Measurements from ENCODE around the gene SLC2A6. TPM values are rescaled to one million over a fixed set of nuclear protein-coding genes. Genes with fewer than 3 reads are reported as not detected.

SLC2A6 gene
- polyA plus RNA-seq, 6 donors from 2014 or later, result 25.6 to 49.3 (median 31.0) TPM

Other genes with a start within 250 kb of the SLC2A6 start
- under 1 TPM in 2 of 6 donors, not detected in 4; 0.93 to 0.94 TPM for gene ABO, start 203.9 kb downstream of the SLC2A6 start, polyA plus RNA-seq (ENCODE audit: low read depth in 6 of 6)
- gene SURF6, start 142.9 kb downstream of the SLC2A6 start, polyA plus RNA-seq (ENCODE audit: low read depth in 6 of 6), result 10 to 100 TPM in 1 of 6 donors, 1 to 10 TPM in 4, under 1 TPM in 1; 0.09 to 13.0 (median 6.8) TPM
- 10 to 100 TPM; 14.9 to 36.8 (median 20.2) TPM for gene MED22, start 131.0 kb downstream of the SLC2A6 start, polyA plus RNA-seq (ENCODE audit: low read depth in 6 of 6)
- gene RPL7A, start 130.9 kb downstream of the SLC2A6 start, polyA plus RNA-seq (ENCODE audit: low read depth in 6 of 6), result 1,000 to 10,000 TPM in 5 of 6 donors, 100 to 1,000 TPM in 1; 715 to 1,392 (median 1,075) TPM
- gene SURF1, start 122.6 kb downstream of the SLC2A6 start, polyA plus RNA-seq (ENCODE audit: low read depth in 6 of 6), result 100 to 1,000 TPM in 1 of 6 donors, 10 to 100 TPM in 5; 77.6 to 142 (median 94.1) TPM
- 10 to 100 TPM; 21.6 to 40.5 (median 28.1) TPM for gene SURF2, start 122.5 kb downstream of the SLC2A6 start, polyA plus RNA-seq (ENCODE audit: low read depth in 6 of 6)
- 10 to 100 TPM; 76.2 to 99.5 (median 82.9) TPM for gene SURF4, start 103.0 kb downstream of the SLC2A6 start, polyA plus RNA-seq (ENCODE audit: low read depth in 6 of 6)
- under 1 TPM in 2 of 6 donors, not detected in 4; 0.18 to 0.61 TPM for gene STKLD1, start 102.7 kb downstream of the SLC2A6 start, polyA plus RNA-seq (ENCODE audit: low read depth in 6 of 6)
- gene REXO4, start 61.1 kb downstream of the SLC2A6 start, polyA plus RNA-seq (ENCODE audit: low read depth in 6 of 6), result 10 to 100 TPM in 5 of 6 donors, 1 to 10 TPM in 1; 4.3 to 27.7 (median 15.1) TPM
- gene ADAMTS13, start 56.7 kb downstream of the SLC2A6 start, polyA plus RNA-seq (ENCODE audit: low read depth in 6 of 6), result under 1 TPM in 2 of 6 donors, not detected in 4; 0.23 to 0.25 TPM
- gene CACFD1, start 19.1 kb downstream of the SLC2A6 start, polyA plus RNA-seq (ENCODE audit: low read depth in 6 of 6), result 10 to 100 TPM; 14.7 to 23.5 (median 18.7) TPM
- not detected for gene MYMK, start 45.9 kb upstream of the SLC2A6 start, polyA plus RNA-seq (ENCODE audit: low read depth in 6 of 6)
- not detected for gene ADAMTSL2, start 55.6 kb upstream of the SLC2A6 start, polyA plus RNA-seq (ENCODE audit: low read depth in 6 of 6)
- gene FAM163B, start 130.3 kb upstream of the SLC2A6 start, polyA plus RNA-seq (ENCODE audit: low read depth in 6 of 6), result not detected
- not detected for gene DBH, start 157.3 kb upstream of the SLC2A6 start, polyA plus RNA-seq (ENCODE audit: low read depth in 6 of 6)

Measured in naive B cell (primary cell).